IPS-20b (cell line): ENCODE measurements around the gene TBX4.
"Not testable (repeated sequence)": the region's sequence is repeated elsewhere in the genome, so short reads cannot be mapped to it uniquely, and the experiment has no call there.

ENCODE experiments used
- H3K27ac ChIP-seq: one replicate; pipeline ENCODE4 v1.5.1; 2013; ENCODE audit warnings: low read length
- H3K27me3 ChIP-seq: 2 replicates; pipeline ENCODE4 v1.6.1; 2013; ENCODE audit warnings: mild to moderate bottlenecking, low read length, inconsistent platforms; ENCODE audit not compliant: insufficient read depth
- H3K36me3 ChIP-seq: 2 replicates; pipeline ENCODE4 v1.6.1; 2013; ENCODE audit warnings: low read depth, mild to moderate bottlenecking, inconsistent platforms, low read length, moderate library complexity; ENCODE audit not compliant: insufficient read depth
- H3K4me1 ChIP-seq: 2 replicates; pipeline ENCODE4 v1.6.1; 2013; ENCODE audit warnings: mild to moderate bottlenecking, control low read depth, inconsistent platforms, low read length, moderate library complexity; ENCODE audit not compliant: insufficient read depth
- H3K4me3 ChIP-seq: 2 replicates; pipeline ENCODE4 v1.5.1; 2013; ENCODE audit warnings: mild to moderate bottlenecking, low read length, inconsistent platforms
- H3K9ac ChIP-seq: 2 replicates; pipeline ENCODE4 v1.6.1; 2013; ENCODE audit warnings: low read depth, mild to moderate bottlenecking, inconsistent platforms, low read length, moderate library complexity
- H3K9me3 ChIP-seq: 2 replicates; pipeline ENCODE4 v1.6.1; 2013; ENCODE audit warnings: mild to moderate bottlenecking, low read depth, low read length, inconsistent platforms; ENCODE audit not compliant: insufficient read depth

The TBX4 gene

GRCh38 chr17:61493830-61494324, 41.7 kb downstream of the TBX4 start:
- not testable (repeated sequence) for H3K9ac ChIP-seq, H3K36me3 ChIP-seq, H3K4me1 ChIP-seq, H3K27me3 ChIP-seq, H3K4me3 ChIP-seq, H3K9me3 ChIP-seq, H3K27ac ChIP-seq

GRCh38 chr17:61494325-61495160, 42.3 kb downstream of the TBX4 start:
- Histone ChIP-seq H3K27ac (no peak overlapping the region), H3K36me3 (no peaks in the 10 kb centered on the region), H3K27me3 (no peaks in the 10 kb centered on the region), H3K4me3 (no peak overlapping the region), H3K9ac (no peak overlapping the region), H3K9me3 (no peaks in the 10 kb centered on the region), H3K4me1 (no peaks in the 10 kb centered on the region)

- Histone ChIP-seq H3K4me1 (no peaks in the 10 kb centered on the region), H3K27ac (no peak overlapping the region), H3K9me3 (no peaks in the 10 kb centered on the region), H3K9ac (no peak overlapping the region), H3K27me3 (no peaks in the 10 kb centered on the region), H3K4me3 (no peak overlapping the region), H3K36me3 (no peaks in the 10 kb centered on the region)
Observed at GRCh38 chr17:61495161-61495857, 43.1 kb downstream of the TBX4 start.

DNA sequence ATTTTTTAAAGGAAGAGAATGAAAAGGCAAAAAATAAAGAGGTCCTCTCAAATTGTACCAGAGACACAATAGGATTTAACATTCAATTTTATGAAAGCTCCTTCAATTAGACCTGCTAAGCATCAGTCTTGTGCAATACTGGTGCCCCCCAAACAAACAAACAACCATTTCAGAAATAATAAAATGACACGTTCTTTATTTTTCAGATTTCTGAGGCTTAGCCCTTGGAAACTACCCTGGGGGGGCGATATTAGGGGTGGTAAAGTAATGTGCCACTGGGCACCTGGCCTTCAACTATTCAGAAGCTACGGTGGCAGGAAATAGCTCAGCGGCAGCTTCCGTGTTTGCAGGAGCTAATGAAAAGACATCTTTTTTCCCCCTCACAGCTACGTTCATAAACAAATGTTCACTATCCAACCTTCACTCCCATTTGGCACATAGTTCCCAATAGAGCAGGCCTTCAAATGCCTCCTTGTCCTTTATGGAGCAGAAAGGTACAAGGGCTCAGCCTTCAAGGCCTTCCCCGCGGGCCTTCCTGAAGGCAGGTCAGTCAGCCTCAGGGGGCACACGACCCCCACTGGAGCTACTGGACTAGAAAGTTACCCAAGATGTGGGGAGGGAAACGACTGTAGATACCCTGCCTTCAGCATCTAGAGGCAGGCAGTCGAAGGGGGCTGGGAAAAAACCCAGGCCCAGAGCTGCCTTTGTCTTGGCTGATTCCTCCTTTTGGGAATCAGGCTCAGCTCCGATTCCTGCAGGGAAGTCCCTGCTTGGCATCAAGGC, 44.1 kb downstream of the TBX4 start:
- Histone ChIP-seq H3K4me1 (no peaks in the 10 kb centered on the region), H3K27ac (no peak overlapping the region), H3K27me3 (no peaks in the 10 kb centered on the region), H3K9me3 (no peaks in the 10 kb centered on the region), H3K36me3 (no peaks in the 10 kb centered on the region), H3K9ac (no peak overlapping the region), H3K4me3 (no peak overlapping the region)

- Histone ChIP-seq H3K27ac (no peak overlapping the region), H3K36me3 (no peaks in the 10 kb centered on the region), H3K27me3 (no peaks in the 10 kb centered on the region), H3K4me1 (no peaks in the 10 kb centered on the region), H3K4me3 (no peak overlapping the region), H3K9ac (no peak overlapping the region), H3K9me3 (no peaks in the 10 kb centered on the region)
Observed at GRCh38 chr17:61496957-61497653, 44.9 kb downstream of the TBX4 start.

- H3K9ac ChIP-seq: no peak overlapping the region
- H3K27ac ChIP-seq: no peak overlapping the region
- no peaks in the 10 kb centered on the region for H3K4me1 ChIP-seq
- H3K4me3 ChIP-seq: no peak overlapping the region
- no peaks in the 10 kb centered on the region for H3K36me3 ChIP-seq
- no peaks in the 10 kb centered on the region for H3K9me3 ChIP-seq
- H3K27me3 ChIP-seq: no peaks in the 10 kb centered on the region
Observed at GRCh38 chr17:61498042-61498994, 46.1 kb downstream of the TBX4 start.

GRCh38 chr17:61499632-61500031, 47.4 kb downstream of the TBX4 start:
- Histone ChIP-seq H3K36me3 (no peaks in the 10 kb centered on the region), H3K27ac (no peak overlapping the region), H3K9me3 (no peaks in the 10 kb centered on the region), H3K4me1 (no peaks in the 10 kb centered on the region), H3K27me3 (no peaks in the 10 kb centered on the region), H3K4me3 (no peak overlapping the region), H3K9ac (no peak overlapping the region)

DNA sequence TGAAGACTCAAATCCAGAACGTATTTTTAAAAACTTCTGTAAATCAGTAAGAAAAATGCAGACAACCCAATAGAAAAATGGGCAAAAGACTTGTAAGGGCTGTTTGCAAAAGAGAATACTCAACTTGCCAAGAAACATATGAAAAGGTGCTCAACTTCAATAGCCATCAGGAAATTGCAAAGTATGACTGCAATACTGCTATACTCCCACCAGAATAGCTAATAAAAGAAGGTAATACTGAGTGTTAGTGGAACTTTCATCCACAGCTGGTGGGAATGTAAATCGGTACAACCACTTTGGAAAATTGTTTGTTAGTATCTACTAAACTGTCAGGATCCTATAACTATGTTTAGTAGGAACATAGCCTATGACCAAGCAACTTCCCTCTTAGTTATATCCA, 48.1 kb downstream of the TBX4 start:
- H3K4me3 ChIP-seq: no peak overlapping the region

GRCh38 chr17:61502292-61502691, 50.1 kb downstream of the TBX4 start:
- no peaks in the 10 kb centered on the region for H3K27me3 ChIP-seq
- no peaks in the 10 kb centered on the region for H3K4me1 ChIP-seq
- H3K36me3 ChIP-seq: no peaks in the 10 kb centered on the region
- no peak overlapping the region for H3K9ac ChIP-seq
- no peak overlapping the region for H3K27ac ChIP-seq
- no peak overlapping the region for H3K4me3 ChIP-seq
- H3K9me3 ChIP-seq: no peaks in the 10 kb centered on the region

More for the DNA sequence above, 48.1 kb downstream of the TBX4 start:
- Histone ChIP-seq H3K9me3 (no peaks in the 10 kb centered on the region), H3K9ac (no peak overlapping the region), H3K36me3 (no peaks in the 10 kb centered on the region), H3K4me1 (no peaks in the 10 kb centered on the region), H3K27ac (no peak overlapping the region), H3K27me3 (no peaks in the 10 kb centered on the region)

DNA sequence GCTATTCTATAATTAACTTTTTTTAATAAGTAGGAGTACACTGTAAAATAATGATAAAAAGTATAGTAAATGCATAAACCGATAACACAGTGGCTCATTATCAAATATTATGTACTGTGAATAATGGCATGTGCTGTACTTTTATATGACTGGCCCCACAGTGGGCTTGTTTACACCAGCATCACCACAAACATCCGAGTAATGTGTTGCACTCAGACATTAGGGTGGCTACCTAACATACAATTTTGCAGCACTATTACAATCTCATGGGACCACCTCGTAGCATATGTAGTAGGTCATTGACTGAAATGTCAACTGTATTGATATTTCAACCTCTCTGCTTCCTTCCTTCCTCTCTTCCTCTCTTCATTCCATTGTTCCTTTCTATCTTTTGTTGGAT, 51.7 kb downstream of the TBX4 start:
- no peaks in the 10 kb centered on the region for H3K36me3 ChIP-seq
- no peak overlapping the region for H3K9ac ChIP-seq
- no peaks in the 10 kb centered on the region for H3K9me3 ChIP-seq
- no peak overlapping the region for H3K27ac ChIP-seq
- H3K4me3 ChIP-seq: no peak overlapping the region
- H3K4me1 ChIP-seq: no peaks in the 10 kb centered on the region
- no peaks in the 10 kb centered on the region for H3K27me3 ChIP-seq
